CD1c-positive myeloid dendritic cell (primary cell): Measurements from ENCODE around the gene KRCC1.
"Not testable (repeated sequence)": the region's sequence is repeated elsewhere in the genome, so short reads cannot be mapped to it uniquely, and the experiment has no call there.

Experiments used
- DNase-seq: peaks from one replicate; pipeline ENCODE4 v3.0.0-alpha.2; 2016; ENCODE audit errors: extremely low spot score

KRCC1 gene

DNA sequence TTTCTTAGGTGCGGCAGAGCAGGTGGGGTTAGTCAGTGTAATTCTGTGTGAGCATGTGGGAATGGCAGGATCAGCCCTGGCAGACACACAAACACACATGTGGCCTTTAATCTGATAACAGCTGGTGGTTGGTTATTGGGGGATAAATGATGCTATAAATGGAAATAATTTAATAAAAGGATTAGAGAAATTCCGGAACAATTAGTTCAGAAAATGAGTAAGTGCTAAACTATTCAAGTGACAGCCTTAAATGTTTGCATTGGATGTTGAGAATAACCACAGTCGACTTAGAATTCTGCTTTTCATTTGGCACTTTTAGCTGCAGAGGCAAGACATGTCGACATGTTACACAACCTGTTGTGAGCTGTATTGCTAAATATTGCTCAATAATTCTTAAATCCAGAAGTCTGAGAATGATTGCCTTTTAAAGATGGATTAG lies 19.3 kb upstream of the KRCC1 start:
- DNase-seq = peak; percentile 21

DNA sequence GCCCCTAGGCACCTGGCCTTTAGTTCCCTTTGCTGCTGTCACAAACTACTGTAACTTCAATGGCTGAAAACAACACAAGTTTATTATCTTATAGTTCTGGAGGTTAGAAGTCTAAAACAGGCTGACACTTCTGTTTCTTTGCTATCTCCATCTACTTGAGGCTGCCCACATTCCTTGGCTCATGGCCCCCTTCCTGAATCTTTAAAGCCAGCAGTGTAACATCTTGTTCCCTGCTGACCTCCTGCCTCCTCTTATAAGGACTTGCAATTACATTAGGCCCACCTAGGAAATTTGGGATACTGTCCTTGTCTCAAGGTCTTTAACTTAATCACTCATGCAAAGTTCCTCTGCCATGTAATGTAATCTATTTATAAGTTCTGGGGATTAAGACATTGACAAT lies 18.6 kb upstream of the KRCC1 start:
- no peak for DNase-seq

DNA sequence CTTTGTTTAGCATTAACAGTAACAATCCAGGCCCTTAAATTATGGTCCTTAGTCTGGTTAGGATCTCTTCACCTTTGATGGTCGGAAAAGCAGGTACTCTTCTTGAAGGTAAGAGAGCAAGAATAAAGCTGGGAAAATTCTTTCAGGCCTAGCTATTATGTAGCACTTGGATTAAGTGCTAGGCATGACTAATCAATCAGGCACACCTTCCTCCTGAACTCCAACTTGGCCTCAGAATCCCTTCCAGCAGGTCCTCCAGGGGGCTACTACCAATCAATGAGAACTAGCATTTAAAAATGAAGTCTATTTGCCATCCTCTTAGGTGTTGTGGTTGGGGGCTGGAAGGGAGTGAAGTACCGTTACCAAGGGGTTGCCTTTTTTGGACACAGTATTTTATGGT lies 15.8 kb upstream of the KRCC1 start:
- DNase-seq = no peak

DNA sequence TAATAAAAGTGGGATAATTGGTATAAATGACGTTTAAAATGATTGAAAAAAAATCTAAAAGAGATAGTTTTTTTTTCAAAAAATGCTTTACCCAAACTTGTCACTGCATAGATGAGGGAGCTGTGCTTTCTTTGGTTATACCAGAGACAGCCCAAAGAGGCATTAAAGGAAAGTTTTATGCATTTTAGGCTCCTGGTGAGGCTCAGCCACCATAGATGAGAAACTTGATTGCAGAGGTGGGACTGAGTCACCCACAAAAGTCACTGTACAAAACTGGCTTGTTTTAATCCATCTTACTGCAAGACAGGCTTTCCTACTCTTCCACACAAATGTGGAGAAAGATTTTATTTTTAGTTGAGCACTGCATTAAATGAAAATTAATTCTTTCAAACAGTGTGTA lies 14.5 kb upstream of the KRCC1 start:
- no peak for DNase-seq

DNA sequence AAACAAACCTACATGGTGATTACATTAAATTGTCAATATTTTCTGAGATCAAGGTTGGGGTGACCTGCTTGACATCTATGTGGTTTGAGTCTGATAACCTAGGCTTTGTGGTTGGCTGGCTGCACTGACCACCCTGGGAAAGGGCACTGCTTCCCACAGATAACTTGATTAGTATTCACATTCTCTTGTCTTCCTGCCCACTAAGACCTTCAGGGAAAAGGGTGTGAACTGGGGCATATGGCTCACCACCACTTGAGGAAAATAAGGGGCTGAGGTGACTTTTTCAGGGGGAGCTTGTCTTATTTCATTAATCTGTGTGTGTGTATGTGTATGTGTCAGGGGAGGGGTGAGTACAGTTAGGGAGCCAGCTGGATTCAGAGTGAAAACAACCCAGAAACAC lies 13.5 kb upstream of the KRCC1 start:
- no peak for DNase-seq

DNA sequence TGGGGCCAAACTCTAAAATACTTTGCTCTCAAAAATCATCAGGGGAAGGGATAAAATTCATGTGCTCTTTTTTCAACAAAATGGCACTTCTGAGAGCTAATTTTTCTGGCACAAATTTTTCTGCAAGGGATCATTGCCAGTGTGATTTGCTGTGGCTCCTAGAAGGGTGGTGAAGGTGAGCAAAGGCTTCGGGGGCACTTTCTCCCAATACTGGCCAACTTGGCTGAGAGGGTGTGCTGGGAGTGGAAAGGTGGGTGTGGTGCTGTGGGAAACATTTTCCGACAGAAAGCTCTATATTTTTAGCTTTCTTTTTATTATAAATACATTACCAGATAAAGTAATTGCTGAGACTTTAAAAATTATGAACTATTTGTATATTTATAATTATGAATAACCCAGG lies 12.5 kb upstream of the KRCC1 start:
- no peak for DNase-seq

DNA sequence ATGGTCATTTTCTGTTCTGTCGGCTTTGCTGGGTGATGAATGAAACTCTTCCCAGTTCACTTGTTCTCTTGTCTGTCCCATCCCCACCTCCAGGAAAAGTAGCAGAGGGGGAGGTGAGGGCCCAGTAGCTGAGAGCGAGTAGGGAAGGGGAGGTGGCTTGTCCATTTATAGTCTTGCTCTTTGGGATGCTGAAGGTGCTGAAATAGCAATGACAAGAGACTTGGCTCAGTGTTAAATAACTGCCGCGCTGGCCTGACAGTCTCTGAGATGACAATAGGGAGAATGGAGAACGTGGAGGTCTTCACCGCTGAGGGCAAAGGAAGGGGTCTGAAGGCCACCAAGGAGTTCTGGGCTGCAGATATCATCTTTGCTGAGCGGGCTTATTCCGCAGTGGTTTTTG lies 12.0 kb upstream of the KRCC1 start, which contains the start of gene SMYD1:
SMYD1 (plus strand) TSS at position 228 of the 400 bp plus-strand sequence; CDS start at position 268, 40 bp downstream.
- DNase-seq = no peak

DNA sequence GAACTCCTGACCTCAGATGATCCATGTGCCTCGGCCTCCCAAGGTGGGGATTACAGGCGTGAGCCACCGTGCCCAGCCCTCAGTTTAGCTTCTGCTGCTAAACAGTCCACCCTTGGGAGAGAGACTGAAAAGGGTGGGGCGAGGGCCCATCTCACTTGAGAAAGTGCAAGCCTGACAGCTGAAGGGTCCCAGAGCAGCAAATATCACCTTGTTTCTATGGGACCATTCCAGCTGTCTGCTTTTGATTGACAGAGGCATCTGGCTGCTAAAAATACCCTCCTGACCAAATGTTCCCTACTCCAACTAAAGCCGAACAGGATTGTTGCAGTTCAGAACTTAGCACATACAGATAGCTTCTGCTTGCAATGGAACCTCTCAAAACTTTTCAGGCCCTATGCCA lies 11.6 kb upstream of the KRCC1 start:
- no peak for DNase-seq

DNA sequence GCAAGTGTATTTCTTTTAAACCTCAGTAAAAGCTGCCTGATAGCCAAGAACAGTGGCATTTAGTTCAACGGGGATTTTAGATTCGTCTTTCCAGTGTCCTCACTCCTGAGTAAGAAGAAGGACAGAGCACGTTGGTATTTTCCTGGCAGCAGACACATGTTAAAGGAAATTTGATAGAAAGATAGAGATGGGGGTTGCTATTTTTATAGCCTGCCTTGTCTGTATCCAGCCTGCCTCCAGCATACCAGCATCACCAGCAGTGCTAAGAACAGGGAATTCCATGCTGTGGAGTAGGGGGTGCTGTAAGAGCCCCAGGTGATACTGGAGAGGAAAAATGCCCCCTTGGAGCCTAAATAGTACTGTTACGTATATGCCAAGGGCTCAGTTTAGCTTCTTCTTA lies 11.0 kb upstream of the KRCC1 start:
- DNase-seq = no peak

DNA sequence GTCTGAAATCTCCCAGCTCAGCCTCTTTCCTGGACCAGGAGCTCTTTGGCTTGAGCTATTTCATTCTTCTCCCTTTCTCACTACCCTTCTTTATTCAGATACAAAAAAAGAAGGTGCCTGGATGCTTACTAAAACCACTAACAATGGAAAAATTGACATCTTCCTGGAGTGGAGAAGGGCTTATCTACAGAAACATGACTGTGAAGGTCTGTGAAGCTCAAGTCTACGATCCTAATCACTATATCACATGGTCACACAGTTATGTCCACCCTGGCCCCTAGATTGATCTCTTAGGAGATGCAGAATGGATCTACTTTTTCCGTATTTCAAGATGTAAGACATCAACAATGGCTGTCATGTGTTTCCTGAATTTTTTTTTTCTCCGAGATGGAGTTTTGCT lies 5.7 kb upstream of the KRCC1 start:
- DNase-seq = no peak

DNA sequence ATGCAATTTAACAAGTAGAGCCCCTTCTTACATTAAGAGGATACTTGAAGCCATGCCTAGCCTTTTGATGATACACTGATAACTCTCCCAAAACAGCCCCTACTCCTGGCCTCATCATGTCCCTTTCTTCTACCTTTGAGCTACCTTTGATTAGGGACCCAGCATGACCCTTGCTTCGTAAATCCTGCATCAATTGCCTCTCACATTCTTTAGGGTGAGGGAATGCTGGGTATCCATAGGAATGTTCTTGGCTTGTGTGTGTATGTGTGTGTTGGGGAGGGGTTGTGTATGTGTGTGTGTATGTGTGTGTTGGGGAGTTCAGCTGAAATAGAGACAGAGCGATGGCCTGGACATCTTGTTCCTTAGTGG lies 5.3 kb upstream of the KRCC1 start:
- no peak for DNase-seq

DNA sequence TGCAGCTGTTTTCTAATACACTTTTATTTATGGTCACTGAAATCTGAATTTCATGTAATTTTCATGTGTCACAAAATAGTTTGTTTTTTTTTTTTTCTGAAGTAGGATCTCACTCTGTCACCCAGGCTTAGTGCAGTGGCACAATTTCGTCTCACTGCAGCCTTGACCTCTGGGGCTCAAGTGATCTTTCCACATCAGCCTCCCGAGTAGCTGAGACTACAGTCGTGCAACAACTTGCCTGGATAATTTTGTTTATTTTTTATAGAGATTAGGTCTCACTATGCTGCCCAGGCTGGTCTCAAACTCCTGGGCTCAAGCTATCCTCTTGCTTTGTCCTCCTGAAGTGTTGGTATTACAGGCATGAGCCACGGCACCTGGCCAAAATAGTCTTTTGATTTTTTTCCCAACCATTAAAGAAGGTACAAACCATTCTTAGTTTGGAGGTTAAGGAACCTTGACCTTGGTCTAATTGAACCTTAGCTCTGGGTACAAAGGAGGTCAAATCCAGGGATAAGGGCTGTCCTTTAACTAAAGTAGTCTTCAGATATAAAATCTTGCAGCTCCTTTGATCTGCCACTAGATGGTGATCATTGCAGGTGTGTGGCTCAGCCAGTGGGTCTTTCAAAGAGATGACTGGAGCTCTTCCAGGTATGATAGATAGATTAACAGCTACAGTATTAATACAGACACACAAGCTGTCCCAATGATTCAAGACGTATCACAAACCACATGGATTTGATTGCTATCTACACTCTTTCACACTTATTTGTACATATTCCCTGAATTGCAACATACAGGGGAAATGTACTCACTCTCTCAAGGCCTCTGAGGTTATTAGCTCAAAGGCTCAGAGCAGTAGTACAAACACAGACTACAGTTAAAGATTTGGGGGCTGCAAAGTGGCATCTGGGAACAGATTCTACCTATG lies 4.7 kb upstream of the KRCC1 start:
- DNase-seq = peak; percentile 47

DNA sequence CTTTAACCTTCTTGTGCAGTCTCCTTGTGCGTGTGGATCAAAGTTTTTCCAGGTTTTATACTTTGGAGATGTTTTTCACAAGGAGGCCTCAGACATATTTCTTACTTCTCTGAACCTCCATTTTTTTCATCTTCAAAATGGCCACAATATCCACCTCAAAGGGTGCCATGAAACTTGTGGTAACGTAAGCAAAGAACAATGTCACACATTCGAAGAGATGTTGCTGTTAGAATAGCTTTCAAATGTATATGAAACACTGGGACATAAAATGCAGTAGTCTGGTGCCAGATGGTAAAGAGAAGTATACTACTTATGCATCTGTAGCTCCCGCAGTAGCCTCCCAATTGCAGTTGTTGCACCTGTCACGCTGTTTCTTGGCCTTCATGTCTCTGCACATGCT lies 2.6 kb upstream of the KRCC1 start:
- no peak for DNase-seq

DNA sequence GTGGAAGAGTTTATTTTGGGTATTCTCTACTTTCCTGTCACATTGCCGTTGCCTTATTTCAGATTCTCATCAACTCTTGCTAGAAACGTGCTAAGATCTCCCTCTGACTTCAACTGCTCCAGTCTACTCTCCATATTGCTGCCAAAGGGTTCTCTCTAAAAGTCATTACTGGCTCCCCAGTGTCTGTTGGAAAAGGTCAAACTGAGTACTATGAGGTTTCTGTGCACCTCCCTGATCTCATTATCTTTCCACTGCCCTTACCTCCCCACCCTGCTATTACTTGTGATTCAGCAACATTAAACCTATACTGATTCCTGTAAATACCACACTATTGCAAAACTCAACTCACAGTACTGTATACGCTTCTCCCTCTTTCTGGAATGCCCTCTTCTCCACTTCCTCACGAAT lies 1.9 kb upstream of the KRCC1 start:
- DNase-seq = no peak

DNA sequence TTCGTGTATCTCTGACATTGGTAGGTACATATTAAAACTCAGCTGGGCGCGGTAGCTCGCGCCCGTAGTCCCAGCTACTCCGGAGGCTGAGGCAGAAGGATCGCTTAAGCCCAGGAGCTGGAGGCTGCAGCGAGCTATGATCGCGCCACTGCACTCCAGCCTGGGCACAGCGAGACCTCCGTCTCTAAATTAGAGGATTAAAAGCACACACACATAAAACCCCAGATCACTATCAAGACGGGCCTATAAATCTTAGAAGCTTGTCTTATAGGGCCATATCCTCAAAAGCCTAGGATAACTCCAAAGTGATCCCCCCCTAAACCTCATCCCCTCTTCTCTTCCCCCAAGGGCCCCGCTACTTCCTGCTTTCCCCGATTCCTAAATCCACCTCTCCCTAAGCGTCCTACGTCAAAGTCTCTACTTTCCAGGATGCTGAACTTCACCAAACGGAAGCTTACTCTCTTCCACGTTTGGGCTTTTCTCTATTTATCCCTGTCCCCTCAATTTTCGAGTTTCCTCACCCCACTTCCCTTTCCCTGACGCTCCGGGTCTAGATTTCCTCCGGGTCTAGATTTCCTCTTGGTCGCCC lies 707 bp downstream of the KRCC1 start:
- DNase-seq = no peak

DNA sequence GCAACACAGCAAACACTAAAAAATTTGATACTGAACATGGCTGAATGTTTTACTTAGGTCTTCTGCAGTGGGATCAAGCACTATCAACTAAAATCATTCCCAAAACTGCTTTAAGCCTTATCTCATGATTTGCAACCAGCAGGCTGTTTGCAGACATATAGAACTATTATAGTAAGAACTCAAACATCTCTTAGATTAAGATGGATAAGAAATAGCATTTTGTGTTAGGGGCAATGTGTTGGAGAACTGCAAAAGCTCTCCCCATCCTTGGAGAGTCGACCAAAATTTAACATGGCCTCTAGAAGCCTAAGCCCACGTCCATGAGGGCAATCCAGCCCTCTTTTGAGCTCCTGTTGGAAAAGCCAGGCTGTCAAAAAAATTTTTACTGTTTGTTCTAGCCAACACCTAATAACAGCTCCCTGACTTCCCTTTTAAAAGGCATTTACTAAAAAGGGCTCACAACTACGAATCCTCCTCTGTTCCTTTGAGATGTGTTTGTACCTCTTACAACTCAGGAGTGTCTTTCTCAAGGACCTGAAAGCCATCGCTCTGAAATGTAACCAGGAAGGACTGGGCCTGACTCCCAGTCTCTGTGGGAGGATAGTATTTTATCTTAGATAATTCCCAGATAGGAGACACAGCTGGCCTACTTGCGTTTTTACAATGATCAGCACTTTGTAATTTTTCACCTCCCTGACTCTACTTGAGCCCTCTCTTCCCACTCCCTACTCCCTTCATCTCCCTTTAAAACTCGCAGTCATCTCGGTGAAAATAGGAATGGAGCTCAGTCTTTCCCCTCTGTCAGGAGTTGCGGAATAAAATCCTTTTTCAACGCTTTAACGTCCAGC lies 1.4 kb downstream of the KRCC1 start:
- DNase-seq = peak; percentile 28

DNA sequence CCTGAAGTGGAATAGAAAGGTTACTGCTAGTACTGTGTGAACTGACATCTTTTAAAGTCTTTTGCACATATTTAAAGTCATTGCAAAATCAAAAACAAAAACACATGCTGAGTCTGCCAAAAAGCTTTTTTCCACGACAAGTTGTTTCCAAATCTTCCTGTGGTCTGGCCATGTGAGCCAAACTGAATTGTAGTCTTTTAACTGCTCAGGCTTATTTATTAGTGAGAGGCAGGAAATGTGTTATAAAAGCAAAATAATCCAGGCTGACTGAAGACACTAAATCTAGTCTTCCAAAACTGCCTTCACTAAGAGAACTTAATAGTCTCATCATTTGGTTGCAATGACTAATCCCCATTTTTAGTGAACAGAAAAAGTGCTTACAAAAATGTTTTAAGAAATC lies 2.3 kb downstream of the KRCC1 start:
- DNase-seq = no peak

DNA sequence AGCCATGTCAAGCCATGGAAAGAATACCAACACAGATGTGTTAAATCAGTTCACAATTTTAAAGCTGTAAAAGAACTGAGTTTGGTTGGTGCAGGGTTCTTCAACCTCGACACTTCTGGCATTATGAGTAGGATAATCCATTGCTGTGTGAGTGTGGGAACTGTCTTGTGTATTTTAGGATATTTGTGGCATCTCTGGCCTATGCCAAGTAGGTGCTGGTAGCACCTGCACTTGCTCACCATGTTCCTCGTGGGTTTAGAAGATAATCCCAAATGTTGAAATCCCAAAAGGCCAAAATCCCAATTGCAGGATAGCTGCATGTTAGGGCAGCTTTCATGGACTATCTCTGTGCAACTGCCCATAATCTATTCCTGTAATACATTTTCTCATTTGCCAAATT lies 3.8 kb downstream of the KRCC1 start:
- no peak for DNase-seq

DNA sequence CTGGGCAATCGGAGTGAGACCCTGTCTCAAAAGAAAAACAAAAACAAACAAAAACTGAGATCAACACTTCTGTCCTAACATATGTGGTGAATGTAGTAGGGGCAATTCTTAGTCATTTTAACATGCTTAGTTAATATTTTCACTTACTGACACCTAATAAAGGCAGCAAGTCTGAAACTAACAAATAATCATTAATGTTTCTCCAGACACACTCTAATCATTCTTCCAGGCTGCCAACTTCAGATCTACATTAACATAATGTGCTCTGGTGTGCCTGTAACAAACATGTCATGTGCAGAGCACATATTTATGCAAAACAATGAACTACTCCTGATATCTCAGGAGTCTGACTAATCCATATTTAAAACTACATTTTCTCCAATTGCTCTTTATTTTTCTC lies 6.0 kb downstream of the KRCC1 start:
- DNase-seq = no peak

DNA sequence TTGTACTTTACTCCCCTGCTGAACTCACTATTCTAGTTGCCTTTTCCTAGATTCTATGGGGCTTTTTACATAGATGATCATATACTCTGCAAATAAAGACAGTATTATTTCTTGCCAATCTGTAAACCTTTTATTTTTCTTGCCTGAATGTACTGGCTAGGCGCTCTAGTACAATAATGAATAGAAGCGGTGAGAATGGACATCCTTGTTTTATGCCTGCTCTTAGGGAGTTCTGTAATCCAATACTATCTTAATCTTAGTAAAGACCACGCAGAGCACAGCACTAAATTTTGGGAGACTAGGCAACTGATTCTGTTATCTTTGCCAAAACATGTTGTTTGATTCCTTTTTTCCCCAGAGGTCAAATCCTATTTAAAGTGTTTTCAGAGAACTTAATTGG lies 7.0 kb downstream of the KRCC1 start:
- no peak for DNase-seq

DNA sequence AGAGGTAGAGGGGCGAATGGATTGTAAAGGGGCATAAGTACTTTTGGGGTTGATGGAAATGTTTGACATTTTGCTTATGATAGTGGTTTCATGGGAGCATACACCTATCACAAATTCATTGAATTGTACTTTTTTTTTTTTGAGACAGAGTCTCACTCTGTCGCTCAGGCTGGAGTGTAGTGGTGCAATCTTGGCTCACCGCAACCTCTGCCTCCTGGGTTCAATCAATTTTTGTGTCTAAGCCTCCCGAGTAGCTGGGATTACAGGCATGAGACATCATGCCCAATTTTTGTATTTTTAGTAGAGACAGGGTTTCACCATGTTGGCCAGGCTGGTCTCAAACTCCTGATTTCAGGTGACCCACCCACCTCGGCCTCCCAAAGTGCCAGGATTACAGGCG lies 10.0 kb downstream of the KRCC1 start:
- DNase-seq = not testable (repeated sequence)

DNA sequence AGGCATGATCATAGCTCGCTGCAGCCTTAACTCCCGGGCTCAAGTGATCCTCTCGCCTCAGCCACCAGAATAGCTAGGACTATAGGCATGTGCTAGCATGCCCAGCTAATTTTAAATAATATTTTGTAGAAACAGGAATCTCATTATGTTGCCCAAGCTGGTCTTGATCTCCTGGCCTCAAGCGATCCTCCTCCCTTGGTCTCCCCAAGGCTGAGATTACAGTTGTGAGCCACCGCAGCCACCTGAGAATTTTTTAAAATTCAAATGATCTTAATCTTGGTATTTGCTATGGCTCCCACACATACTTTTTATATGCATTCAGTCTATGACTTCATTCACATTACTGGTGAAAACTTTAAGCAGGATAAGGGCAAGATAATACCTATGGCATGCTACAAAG lies 13.1 kb downstream of the KRCC1 start:
- no peak for DNase-seq
